Bronchial epithelial cell (primary cell): ENCODE results near the gene CHAT. TPM values are rescaled to one million over a fixed set of nuclear protein-coding genes. Genes with fewer than 3 reads are reported as not detected.

Experiments
- DNase-seq: peaks from one replicate; pipeline ENCODE4 v3.0.0-alpha.2; 2010; ENCODE audit warnings: low read depth
- FAIRE-seq: peaks from 2 replicates; lab custom pipeline; 2011; peaks lifted over from hg19 to GRCh38; lab: Jason Lieb, UNC
- H3K27me3 ChIP-seq: 2 replicates; pipeline ENCODE4 v1.5.1; 2011; ENCODE audit warnings: low read length; ENCODE audit not compliant: control insufficient read depth, insufficient read depth
- H3K36me3 ChIP-seq: 2 replicates; pipeline ENCODE4 v1.5.1; 2011; ENCODE audit warnings: low read length; ENCODE audit not compliant: control insufficient read depth, insufficient read depth
- H3K4me3 ChIP-seq: 2 replicates; pipeline ENCODE4 v1.5.1; 2011; ENCODE audit warnings: mild to moderate bottlenecking, low read depth, low read length, control low read depth
- CTCF ChIP-seq: IDR thresholded peaks from 2 replicates; pipeline ENCODE4 v1.5.1; 2011; ENCODE audit warnings: mild to moderate bottlenecking, moderate library complexity, low read length, control low read depth, inconsistent platforms; ENCODE audit not compliant: insufficient read depth, severe bottlenecking
- total RNA-seq: library from RNA; depleted of rRNA; stranded (reverse); fragments of >200 nt; gene quantifications from 2 replicates; pipeline ENCODE4 v1.2.1, GENCODE V29; 2014

CHAT gene
- total RNA-seq, 1 donor from 2014 or later: not detected

DNA sequence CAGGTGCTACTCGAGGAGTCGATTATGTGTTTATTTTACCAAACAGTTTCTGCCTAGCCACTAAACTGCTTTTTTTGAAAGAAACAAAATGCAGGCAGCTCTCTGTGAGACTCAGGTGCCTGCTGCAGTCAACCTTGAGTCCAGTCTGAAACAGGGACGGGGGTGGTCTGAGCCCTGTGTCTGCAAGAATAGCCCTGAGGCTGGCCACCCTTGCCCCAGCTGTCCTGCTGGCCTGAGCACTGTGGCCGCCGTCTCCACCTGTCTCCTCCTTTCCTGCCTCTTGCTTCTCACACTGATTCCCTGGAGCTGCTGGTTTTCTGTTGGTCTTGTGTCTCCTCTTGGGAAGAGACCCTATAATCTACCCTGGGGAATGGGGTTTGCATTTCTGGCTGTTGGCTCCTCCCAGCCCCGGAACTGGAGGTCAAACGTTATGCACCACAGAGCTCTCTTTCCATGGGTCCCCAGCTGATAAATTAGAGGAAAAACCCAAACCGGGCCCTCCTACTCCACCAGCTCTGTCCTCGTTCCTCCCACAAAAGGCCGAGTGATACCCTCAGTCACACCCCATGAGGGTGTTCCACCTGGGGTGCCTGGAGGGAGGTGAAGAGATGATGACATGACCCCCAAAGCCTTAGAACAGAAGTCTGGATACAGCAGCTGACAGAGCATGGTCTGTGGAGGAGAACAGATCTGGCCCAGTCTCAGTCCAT lies 18.7 kb upstream of the CHAT start:
- Histone ChIP-seq H3K27me3 (no peaks in the 10 kb centered on the region), H3K36me3 (no peaks in the 10 kb centered on the region), H3K4me3 (no peak overlapping the region)
- TF ChIP-seq CTCF: no peak
- no peak for DNase-seq
- no peak for FAIRE-seq

DNA sequence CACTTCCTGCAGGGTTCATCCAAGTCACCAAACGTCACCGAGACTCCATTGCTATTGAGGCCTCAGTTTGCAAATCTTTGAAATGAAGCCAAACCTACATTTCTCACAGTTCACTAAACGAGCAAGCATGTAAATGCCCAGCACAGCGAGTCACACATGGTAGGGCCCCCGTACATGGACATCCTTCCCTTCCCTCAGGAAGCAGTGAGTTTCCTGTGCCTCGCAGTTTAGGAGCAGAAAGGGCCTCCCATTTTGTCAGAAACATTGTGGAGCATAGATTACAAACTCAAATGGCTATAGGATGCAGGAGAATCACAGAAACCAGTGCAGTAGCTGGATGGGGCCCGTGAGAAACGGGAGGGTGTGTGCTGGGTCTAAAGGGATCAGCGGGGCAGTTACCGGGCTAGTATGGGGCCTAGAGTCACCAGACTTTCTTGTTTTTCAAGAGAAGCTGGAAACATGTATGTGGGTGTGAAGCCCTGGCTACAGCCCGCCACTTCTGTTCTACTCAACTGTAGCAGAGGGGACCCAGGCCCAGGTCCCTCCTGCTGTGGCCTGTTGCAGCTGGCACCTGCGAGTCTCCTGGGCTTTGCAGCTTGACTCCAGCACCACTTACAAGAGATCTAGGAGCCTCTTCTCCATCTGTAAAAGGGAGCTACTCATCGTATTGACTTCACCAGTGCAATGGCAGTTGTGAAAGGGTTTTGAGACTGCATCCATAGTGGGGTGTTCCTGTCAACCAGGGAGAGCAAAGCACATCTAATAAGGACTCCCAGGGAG lies 17.9 kb upstream of the CHAT start:
- Histone ChIP-seq H3K36me3 (no peaks in the 10 kb centered on the region), H3K27me3 (no peaks in the 10 kb centered on the region), H3K4me3 (no peak overlapping the region)
- TF ChIP-seq CTCF: no peak
- DNase-seq (no peak), FAIRE-seq (no peak)

- Histone ChIP-seq H3K4me3 (no peak overlapping the region), H3K27me3 (no peaks in the 10 kb centered on the region), H3K36me3 (no peaks in the 10 kb centered on the region)
- no peak for TF ChIP-seq CTCF
- no peak for DNase-seq
- no peak for FAIRE-seq
Measured at GRCh38 chr10:49596493-49596809, 17.4 kb upstream of the CHAT start.

DNA sequence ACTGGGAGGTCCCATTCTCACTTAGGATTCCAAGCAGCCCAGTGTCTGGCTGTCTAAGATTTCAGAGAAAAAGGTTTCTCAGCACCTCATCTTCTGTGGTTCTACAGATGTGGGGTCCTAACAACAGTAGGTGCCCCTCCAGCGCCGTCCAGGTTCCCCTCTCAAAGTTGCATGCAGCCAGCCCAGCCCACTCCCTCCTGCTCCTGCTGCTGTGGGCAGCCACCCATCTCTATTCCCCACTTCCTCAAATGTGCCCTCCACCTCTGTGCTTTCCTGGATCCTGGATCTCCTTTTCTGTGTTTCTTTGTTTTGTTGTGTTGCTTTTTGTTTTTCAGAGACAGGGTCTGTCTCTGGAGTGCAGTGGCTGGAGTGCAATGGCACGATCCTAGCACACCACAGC lies 17.0 kb upstream of the CHAT start:
- H3K27me3 ChIP-seq: no peaks in the 10 kb centered on the region
- no peak for FAIRE-seq
- DNase-seq: no peak
- TF ChIP-seq CTCF: no peak
- no peaks in the 10 kb centered on the region for H3K36me3 ChIP-seq
- H3K4me3 ChIP-seq: no peak overlapping the region

GRCh38 chr10:49597426-49598163 lies 16.2 kb upstream of the CHAT start:
- DNase-seq (no peak), FAIRE-seq (no peak)
- no peak overlapping the region for H3K4me3 ChIP-seq
- H3K36me3 ChIP-seq: no peaks in the 10 kb centered on the region
- no peaks in the 10 kb centered on the region for H3K27me3 ChIP-seq
- TF ChIP-seq CTCF: no peak
